GM21515 (cell line): ENCODE data around the gene LOXL3.

ENCODE experiments used
- ATAC-seq: cut with Tn5 transposase; IDR thresholded peaks from one replicate; pipeline ENCODE4 v1.9.1; 2021; ENCODE audit not compliant: unreplicated experiment

LOXL3 gene, protein sequence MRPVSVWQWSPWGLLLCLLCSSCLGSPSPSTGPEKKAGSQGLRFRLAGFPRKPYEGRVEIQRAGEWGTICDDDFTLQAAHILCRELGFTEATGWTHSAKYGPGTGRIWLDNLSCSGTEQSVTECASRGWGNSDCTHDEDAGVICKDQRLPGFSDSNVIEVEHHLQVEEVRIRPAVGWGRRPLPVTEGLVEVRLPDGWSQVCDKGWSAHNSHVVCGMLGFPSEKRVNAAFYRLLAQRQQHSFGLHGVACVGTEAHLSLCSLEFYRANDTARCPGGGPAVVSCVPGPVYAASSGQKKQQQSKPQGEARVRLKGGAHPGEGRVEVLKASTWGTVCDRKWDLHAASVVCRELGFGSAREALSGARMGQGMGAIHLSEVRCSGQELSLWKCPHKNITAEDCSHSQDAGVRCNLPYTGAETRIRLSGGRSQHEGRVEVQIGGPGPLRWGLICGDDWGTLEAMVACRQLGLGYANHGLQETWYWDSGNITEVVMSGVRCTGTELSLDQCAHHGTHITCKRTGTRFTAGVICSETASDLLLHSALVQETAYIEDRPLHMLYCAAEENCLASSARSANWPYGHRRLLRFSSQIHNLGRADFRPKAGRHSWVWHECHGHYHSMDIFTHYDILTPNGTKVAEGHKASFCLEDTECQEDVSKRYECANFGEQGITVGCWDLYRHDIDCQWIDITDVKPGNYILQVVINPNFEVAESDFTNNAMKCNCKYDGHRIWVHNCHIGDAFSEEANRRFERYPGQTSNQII

GRCh38 chr2:74553892-74554819 is at the start of gene LOXL3, which contains the start of gene DOK1:
TSS of gene LOXL3 (minus strand) at chr2:74553942. CDS start at chr2:74552634, 1,308 bp downstream.
TSS of gene DOK1 (plus strand) at chr2:74554720. CDS start at chr2:74554755, 35 bp downstream.
- peak; percentile 48 for ATAC-seq

- no peak for ATAC-seq
Observed at GRCh38 chr2:74602586-74603281, 49.0 kb upstream of the LOXL3 start.

DNA sequence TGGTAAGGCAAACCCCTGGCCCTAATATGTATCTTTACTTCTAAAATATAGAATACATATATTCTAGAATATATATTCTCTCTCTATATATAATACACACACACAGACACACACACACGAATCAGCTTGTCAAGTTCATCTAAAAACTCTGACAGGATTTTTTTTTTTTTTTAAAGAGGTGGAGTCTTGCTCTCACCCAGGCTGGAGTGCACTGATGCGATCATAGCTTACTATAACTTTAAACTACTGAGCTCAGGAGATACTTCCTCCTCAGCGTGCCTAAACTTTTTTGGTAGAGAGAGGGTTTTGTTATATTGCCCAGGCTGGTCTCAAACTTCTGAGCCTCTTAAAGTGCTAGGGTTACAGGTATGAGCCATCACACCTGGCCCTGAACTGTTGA is 45.9 kb upstream of the LOXL3 start:
- ATAC-seq, result no peak

GRCh38 chr2:74597410-74597809 is 43.7 kb upstream of the LOXL3 start:
- ATAC-seq, result no peak

DNA sequence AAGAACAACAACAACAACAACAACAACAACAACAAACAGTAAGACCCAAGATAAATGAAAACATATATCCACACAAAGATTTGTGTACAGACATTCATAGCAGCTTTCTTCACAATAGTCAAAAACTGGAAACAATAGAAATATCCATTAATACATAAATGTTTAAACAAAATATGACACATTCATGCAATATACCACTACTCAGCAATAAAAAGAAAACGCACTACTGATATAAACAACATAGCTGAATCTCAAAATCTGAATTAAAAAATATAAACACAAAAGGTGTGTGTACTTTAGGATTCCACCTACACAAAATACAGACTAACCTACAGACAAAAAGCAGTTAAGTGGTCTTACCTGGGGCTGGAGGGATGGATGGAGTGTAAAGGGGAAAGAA is 42.8 kb upstream of the LOXL3 start:
- no peak for ATAC-seq

DNA sequence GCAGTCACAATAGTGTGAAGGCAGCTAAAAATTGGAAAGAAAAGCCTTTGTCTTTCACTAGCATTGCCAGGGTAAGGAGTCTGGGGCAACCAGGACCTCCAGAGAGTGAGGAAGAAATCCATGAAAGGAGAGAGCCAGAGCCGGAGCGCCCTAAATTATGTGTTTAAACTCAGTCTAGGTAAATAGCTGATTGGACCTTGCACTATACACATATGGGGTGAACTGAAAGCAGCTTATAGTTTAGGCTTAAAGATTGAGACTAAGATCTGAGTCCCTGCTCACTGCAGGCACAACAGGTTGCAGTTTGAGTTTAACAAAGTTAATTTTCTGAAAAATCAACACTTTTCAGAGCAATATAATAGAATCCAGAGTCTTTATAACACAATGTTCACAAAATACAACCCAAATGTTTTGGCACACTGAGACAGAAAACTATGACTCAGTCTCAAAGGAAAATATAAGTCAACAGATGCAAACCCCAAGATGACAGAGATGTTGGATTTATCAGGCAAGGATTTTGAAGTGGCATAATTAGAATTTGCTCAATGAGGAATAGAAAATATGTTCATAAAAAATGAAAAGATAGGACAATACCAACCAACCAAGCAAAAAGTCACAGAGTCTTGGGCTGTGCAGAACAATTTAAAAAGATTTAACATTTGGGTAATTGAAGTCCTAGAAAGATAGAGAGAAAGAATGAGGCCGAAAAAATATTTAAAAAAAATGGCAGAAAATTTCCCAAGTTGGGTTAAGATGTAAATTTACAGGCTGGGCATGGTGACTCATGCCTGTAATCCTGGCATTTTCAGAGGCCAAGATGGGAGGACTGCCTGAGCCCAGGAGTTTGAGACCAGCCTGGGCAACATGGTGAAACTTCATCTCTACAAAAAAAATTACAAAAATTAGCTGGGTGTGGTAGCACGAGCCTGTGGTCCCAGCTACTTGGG is 40.4 kb upstream of the LOXL3 start:
- ATAC-seq, result no peak

DNA sequence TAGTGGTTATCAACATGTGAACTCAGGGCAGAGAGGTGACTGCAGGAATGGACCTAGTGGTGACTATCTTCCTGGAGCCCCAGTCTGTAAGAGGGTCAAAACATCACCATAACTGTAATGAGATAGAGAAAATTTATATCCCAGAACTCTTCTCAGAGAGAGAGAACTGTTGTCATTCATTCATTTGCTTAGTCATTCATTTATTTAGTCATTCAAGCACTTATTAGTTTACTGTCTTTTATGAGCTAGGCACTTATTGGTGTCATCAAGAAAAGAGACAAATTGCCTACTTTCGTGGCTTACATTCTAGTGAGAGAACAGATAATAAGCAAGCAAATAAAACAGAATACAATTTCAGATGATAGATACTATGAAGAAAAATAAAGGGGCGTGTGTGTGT is 34.9 kb upstream of the LOXL3 start:
- no peak for ATAC-seq

DNA sequence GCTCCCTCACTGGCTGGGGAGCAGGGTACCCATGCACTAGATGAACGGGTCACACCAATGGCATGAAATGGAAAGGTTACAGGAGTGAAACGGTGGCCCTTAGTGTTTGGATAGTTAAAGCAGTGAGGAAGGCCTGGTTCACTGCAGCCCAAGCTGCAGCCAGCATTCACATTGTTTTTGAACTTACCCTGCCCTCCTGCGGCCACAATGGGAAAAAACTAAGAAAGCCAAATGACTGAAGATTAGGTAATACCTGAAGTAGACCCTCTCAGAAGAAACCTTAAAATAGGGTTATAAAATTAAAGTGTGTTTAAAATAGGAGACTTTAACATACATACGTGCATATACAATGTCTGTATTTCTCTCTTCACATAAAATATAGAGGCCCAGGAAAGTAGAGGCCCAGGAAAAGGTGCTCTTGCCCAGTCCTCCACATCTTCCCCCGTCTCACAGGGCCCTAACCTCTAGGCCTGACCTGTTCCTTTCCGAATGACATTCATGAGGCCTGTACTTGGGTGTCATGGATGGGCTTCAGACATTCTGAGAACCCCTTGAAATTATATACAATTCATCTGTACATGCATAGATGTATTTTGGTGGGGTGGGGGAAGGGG is 34.0 kb upstream of the LOXL3 start:
- no peak for ATAC-seq

DNA sequence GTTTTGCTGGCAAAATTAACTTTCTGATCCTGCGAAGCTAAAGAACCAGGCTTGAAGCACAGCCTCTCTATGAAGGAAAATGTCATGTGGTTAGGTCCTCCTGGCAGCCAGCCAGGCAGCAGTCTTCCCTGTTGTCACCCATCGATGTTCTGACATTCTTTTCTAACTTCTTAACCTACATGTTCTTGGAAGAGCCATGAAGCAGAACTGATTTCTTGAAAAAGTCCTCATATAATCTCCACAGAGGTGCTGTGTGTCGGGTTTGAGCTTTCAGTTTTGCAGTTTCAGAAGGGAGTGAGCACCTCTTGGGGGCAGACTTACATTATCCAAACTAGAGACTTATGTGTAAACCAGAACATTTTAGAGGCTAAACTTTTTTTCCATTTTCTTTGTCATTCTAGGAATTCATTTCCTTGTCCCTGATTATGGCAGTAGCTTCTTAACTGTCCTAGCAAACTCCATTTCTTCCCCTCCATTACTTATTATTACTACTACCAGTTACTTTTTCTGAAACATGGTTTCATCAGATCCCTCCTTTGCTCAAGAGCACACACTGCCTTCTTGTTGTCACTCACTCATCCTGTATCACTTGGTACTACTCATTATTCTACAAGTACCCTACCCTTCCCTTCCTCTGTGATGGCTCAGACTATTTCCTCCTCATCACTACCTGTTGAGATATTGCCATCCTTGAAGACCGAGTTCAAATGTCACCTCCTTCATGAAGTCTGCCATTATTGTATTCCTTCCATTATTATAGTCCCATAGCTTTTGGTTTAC is 31.9 kb upstream of the LOXL3 start:
- no peak for ATAC-seq

DNA sequence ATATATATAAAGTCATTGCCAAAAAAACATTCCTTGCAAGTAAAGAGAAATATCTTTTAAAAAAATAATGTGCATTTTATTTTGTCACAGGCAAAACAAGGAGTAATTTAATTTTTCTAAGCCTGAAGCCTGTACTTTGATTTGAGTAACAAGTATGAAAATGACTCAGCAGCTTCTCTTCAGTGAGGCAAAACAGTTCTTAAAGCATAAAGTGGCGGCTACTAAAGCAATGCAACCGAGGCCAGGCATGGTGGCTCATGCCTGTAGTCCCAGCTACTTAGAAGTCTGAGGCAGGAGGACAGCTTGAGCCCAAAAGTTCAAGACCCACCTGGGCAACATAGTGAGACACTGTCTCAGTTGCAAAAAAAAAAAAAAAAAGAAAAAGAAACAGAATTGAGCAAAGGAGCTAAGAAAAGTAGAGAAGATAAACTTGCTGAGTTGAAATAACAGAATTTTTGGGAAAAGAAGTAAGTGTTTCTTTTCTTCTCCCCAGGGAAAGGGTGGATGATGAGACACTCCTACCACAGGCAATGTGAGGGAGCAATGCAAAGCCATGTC is 30.4 kb upstream of the LOXL3 start:
- ATAC-seq, result no peak

- ATAC-seq, result no peak
Observed at GRCh38 chr2:74583504-74583903, 29.8 kb upstream of the LOXL3 start.

DNA sequence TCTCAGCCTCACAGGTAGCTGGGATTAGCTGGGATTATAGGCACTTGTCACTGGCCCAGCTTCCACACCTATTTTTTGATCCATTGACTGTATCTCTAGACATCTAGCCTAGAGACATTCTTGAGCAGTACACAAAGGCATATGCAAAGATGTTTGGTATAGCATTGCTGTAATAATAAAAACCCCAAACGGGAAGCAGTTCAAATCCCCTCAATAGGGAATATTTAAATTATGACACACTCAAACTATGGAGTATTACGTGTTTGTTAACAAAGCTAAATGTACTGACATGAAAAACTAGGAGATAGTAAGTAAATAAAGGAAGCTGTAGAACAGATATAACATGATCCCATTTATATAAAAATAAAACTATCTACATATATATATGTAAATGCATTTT is 28.4 kb upstream of the LOXL3 start:
- no peak for ATAC-seq

GRCh38 chr2:74581463-74581862 is 27.7 kb upstream of the LOXL3 start:
- ATAC-seq, result no peak

GRCh38 chr2:74578408-74578807 is 24.7 kb upstream of the LOXL3 start:
- no peak for ATAC-seq

DNA sequence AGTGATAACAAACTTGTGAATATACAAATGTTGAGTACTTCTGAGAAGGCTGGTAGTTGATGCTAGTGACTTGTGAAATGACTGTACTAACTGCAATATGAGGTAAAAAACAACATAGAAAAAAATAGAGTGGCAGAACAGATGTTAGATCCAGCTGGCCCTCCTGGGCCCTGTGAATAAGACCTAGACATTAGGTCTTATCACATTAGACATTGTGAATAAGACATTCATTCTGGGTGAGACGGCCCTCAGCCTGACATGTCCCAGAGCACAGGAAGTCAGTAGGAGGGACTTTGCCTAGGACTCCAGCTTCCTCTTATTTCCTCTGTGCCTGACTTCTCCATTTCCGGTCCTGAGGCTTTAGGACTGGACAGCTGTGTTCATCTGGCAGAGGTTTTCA is 23.7 kb upstream of the LOXL3 start:
- ATAC-seq, result no peak

DNA sequence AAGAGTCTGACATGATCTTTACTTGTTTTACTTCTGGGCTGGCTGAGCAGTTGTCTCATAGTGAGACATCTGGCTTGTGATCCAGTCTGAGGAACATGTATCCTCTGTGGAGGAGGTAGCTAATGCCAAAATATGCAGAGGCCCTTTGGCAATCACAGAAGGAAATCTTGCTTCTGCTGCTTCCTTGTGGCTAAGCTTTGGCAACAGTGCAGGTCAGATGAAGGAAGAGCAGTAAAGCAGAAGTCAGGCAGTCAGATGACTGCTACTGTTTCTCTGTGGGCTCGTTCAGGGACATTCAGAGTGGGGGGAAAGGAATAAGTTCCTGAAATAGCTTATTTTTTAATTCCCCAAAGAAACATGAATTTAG is 23.1 kb upstream of the LOXL3 start:
- ATAC-seq, result no peak

- ATAC-seq, result no peak
Observed at GRCh38 chr2:74576211-74576862, 22.6 kb upstream of the LOXL3 start.

DNA sequence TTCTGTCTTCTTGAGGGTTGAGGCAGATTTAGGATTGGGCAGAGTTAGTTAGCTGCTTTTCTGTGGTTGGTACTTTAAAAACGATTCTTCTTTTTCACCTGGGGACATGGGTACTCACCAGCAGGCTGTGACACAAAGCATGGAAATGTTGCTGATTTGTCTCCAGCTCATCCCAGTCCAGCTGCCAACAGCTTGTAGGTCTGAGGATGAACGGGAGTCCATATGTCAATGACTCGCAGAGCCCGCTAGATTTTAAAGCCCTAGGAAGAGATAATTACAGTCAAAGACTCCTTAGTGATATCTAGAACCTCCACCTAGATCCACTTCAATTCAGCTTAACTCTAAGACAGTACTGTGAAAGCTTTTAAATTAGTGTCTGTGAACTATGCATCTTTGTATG is 21.6 kb upstream of the LOXL3 start:
- ATAC-seq, result no peak
